ENCODE measurements around the gene GNAS.

The GNAS gene

GRCh38 chr20:58886546-58886945, 34.0 kb downstream of the GNAS start:
- Histone ChIP-seq H3K4me3 (ENCODE audit: low read length) (no peak overlapping the region), H4K20me1 (ENCODE audit: control insufficient read depth, insufficient read depth, low read depth, low read length) (no peaks in the 10 kb centered on the region), H3K79me2 (ENCODE audit: control insufficient read depth, low read length) (peaks cover 29% of the 10 kb centered on the region), H3K9me3 (ENCODE audit: control insufficient read depth, insufficient read depth, low read length) (no peaks in the 10 kb centered on the region), H3K27me3 (ENCODE audit: control insufficient read depth, low read length) (no peaks in the 10 kb centered on the region), H3K27ac (ENCODE audit: low read depth, low read length) (no peak overlapping the region), H3K4me1 (ENCODE audit: control insufficient read depth, low read length) (peaks cover 23% of the 10 kb centered on the region), H3K9me2 (replicated peaks; ENCODE audit: control insufficient read depth, low read length) (no peaks in the 10 kb centered on the region), H3K36me3 (ENCODE audit: control insufficient read depth, low read length) (no peaks in the 10 kb centered on the region), H3F3A (ENCODE audit: control insufficient read depth, insufficient read depth) (no peaks in the 10 kb centered on the region), H3K4me2 (ENCODE audit: low read length) (no peak overlapping the region)
- TF ChIP-seq CTCF (IDR thresholded peaks at IDR 0.05; ENCODE audit: low read depth, low read length, poor library complexity, severe bottlenecking), result no peak
- no peak for TF ChIP-seq EZH2phosphoT487 (IDR thresholded peaks at IDR 0.05; ENCODE audit: borderline replicate concordance, low read length)

GRCh38 chr20:58888103-58888502, 35.6 kb downstream of the GNAS start:
- TF ChIP-seq EZH2phosphoT487 (IDR thresholded peaks at IDR 0.05; ENCODE audit: borderline replicate concordance, low read length) (no peak), CTCF (IDR thresholded peaks at IDR 0.05; ENCODE audit: low read depth, low read length, poor library complexity, severe bottlenecking) (no peak)

DNA sequence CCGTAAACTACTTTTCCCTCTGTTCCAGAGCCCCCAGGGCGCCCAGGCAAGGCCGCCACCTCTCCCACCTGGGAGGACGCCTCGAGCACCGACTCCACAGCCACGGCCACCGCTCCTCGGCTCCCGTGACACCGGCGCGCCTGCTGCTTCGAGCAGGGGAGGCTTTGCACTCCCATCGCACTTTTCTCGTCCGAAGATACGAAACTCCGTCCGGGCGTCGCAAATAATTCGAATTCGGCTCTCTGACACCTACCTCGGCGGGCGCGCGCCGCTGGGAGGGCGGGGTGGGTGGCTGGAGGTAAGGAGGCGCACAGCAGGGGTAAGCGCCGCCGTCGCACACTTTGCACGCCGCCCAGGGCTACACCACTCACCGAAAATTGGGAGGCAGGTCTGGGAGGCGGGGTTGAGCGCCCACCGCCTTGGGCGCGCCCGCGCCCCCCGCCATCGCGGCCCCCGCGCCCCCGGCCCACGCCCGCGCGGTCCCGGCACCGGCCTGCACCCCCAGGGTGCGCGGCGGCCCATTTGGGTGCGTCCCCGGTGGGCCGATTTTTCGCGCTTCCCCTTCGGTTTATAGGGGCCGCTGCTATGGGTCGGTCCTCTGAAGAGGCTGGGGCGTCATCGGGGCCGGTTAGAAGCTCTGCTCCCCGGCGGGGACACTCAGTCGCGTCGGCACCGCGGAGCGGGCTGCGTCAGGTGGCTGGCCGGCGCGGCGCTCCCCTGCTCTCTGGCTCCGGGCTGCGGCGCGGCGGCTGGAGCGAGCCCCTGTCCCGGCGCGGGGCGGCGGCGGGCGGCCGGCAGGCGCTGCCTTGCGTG, 36.2 kb downstream of the GNAS start:
- H3K4me1 ChIP-seq (ENCODE audit: control insufficient read depth, low read length), result peaks cover 29% of the 10 kb centered on the region

More at GRCh38 chr20:58888103-58888502, 35.6 kb downstream of the GNAS start:
- H4K20me1 ChIP-seq (ENCODE audit: control insufficient read depth, insufficient read depth, low read depth, low read length), result no peaks in the 10 kb centered on the region
- H3F3A ChIP-seq (ENCODE audit: control insufficient read depth, insufficient read depth), result no peaks in the 10 kb centered on the region
- no peaks in the 10 kb centered on the region for H3K9me2 ChIP-seq (replicated peaks; ENCODE audit: control insufficient read depth, low read length)
- peaks cover 42% of the 10 kb centered on the region for H3K79me2 ChIP-seq (ENCODE audit: control insufficient read depth, low read length)
- H3K4me1 ChIP-seq (ENCODE audit: control insufficient read depth, low read length), result peaks cover 23% of the 10 kb centered on the region
- H3K36me3 ChIP-seq (ENCODE audit: control insufficient read depth, low read length), result peaks cover 6% of the 10 kb centered on the region
- H3K27me3 ChIP-seq (ENCODE audit: control insufficient read depth, low read length), result no peaks in the 10 kb centered on the region
- H3K4me2 ChIP-seq (ENCODE audit: low read length), result peak overlapping the region; percentile 59
- peak overlapping the region; percentile 81 for H3K4me3 ChIP-seq (ENCODE audit: low read length)
- no peaks in the 10 kb centered on the region for H3K9me3 ChIP-seq (ENCODE audit: control insufficient read depth, insufficient read depth, low read length)
- no peak overlapping the region for H3K27ac ChIP-seq (ENCODE audit: low read depth, low read length)

More for the DNA sequence above, 36.2 kb downstream of the GNAS start:
- Histone ChIP-seq H3K9me3 (ENCODE audit: control insufficient read depth, insufficient read depth, low read length) (no peaks in the 10 kb centered on the region), H3K4me2 (ENCODE audit: low read length) (peak overlapping the region; percentile 74), H3F3A (ENCODE audit: control insufficient read depth, insufficient read depth) (no peaks in the 10 kb centered on the region), H3K4me3 (ENCODE audit: low read length) (peak overlapping the region; percentile 81), H4K20me1 (ENCODE audit: control insufficient read depth, insufficient read depth, low read depth, low read length) (peaks cover 5% of the 10 kb centered on the region), H3K36me3 (ENCODE audit: control insufficient read depth, low read length) (peaks cover 11% of the 10 kb centered on the region), H3K79me2 (ENCODE audit: control insufficient read depth, low read length) (peaks cover 49% of the 10 kb centered on the region), H3K27ac (ENCODE audit: low read depth, low read length) (peak overlapping the region; percentile 80), H3K9me2 (replicated peaks; ENCODE audit: control insufficient read depth, low read length) (no peaks in the 10 kb centered on the region), H3K27me3 (ENCODE audit: control insufficient read depth, low read length) (no peaks in the 10 kb centered on the region)
- TF ChIP-seq EZH2phosphoT487 (IDR thresholded peaks at IDR 0.05; ENCODE audit: borderline replicate concordance, low read length) (no peak), CTCF (IDR thresholded peaks at IDR 0.05; ENCODE audit: low read depth, low read length, poor library complexity, severe bottlenecking) (no peak)

All from DOHH2 (cell line).